H1 (cell line): Measurements from ENCODE around the gene CADM2. TPM values are rescaled to one million over a fixed set of nuclear protein-coding genes. Genes with fewer than 3 reads are reported as not detected.

Experiments
- CTCF ChIA-PET: fragments of 300-600 bp; sonication (Branson Sonifier 250); formaldehyde crosslinking; loops from one replicate; lab custom pipeline; 2021; ENCODE audit not compliant: partially characterized antibody; lab: Charles Lee
- POLR2A ChIA-PET: fragments of 300-600 bp; sonication (Branson Sonifier 250); formaldehyde crosslinking; loops from one replicate; lab custom pipeline; 2021; ENCODE audit warnings: inconsistent platforms; ENCODE audit not compliant: partially characterized antibody; lab: Charles Lee
- DNase-seq, 2 experiments: peaks; one replicate each; pipeline versions ENCODE4 v3.0.0 to v3.0.0-alpha.2; 2010 to 2022; ENCODE audit warnings: low spot score in 2 of 2, low read depth in 1 of 2, mixed read lengths in 1 of 2
- FAIRE-seq: peaks from 2 replicates; lab custom pipeline; 2011; peaks lifted over from hg19 to GRCh38; lab: Jason Lieb, UNC
- H2AFZ ChIP-seq: 2 replicates; pipeline ENCODE4 v1.8.1; 2012; ENCODE audit warnings: low read length, inconsistent platforms
- H2AK5ac ChIP-seq: 2 replicates; pipeline ENCODE4 v1.6.1; 2013; ENCODE audit warnings: low read depth, low read length
- H2BK120ac ChIP-seq: replicated peaks from 2 replicates; pipeline ENCODE3; 2013; ENCODE audit warnings: low read depth, low read length, inconsistent platforms
- H2BK12ac ChIP-seq: 2 replicates; pipeline ENCODE4 v1.6.1; 2013; ENCODE audit warnings: low read depth, low read length
- H2BK15ac ChIP-seq: 2 replicates; pipeline ENCODE4 v1.6.1; 2013; ENCODE audit warnings: low read length
- H2BK20ac ChIP-seq: 2 replicates; pipeline ENCODE4 v1.6.1; 2013; ENCODE audit warnings: low read length
- H2BK5ac ChIP-seq: 2 replicates; pipeline ENCODE4 v1.6.1; 2013; ENCODE audit warnings: low read depth, low read length
- H3K14ac ChIP-seq: 2 replicates; pipeline ENCODE4 v1.6.1; 2013; ENCODE audit warnings: inconsistent platforms; ENCODE audit not compliant: insufficient read length
- H3K18ac ChIP-seq: 2 replicates; pipeline ENCODE4 v1.6.1; 2013; ENCODE audit warnings: low read length; ENCODE audit errors: extremely low read depth
- H3K23ac ChIP-seq: 2 replicates; pipeline ENCODE4 v1.6.1; 2013; ENCODE audit warnings: inconsistent platforms; ENCODE audit not compliant: insufficient read length
- H3K23me2 ChIP-seq: 2 replicates; pipeline ENCODE4 v1.6.1; 2013; ENCODE audit warnings: low read depth, low read length
- H3K27ac ChIP-seq: 2 replicates; pipeline ENCODE4 v1.6.1; 2011; ENCODE audit warnings: low read depth, low read length, inconsistent platforms
- H3K27me3 ChIP-seq, 4 experiments: replicated peaks in 1 of 4; 1 replicate in 1 of 4; 2 replicates in 3 of 4; pipeline versions ENCODE4 v1.6.1 to v1.8.1; 2011 to 2013; ENCODE audit warnings: low read length in 3 of 4, mild to moderate bottlenecking in 3 of 4, inconsistent platforms in 2 of 4, mixed read lengths in 2 of 4, moderate library complexity in 1 of 4; ENCODE audit not compliant: control insufficient read depth in 3 of 4, insufficient read depth in 3 of 4; ENCODE audit errors: extremely low read depth in 1 of 4
- H3K36me3 ChIP-seq, 4 experiments: 2 replicates each; pipeline versions ENCODE4 v1.6.1 to v1.8.1; 2011 to 2013; ENCODE audit warnings: mild to moderate bottlenecking in 4 of 4, low read length in 3 of 4, moderate library complexity in 2 of 4, control low read depth in 1 of 4, inconsistent platforms in 1 of 4; ENCODE audit not compliant: insufficient read depth in 4 of 4, control insufficient read depth in 2 of 4
- H3K4ac ChIP-seq: replicated peaks from 2 replicates; pipeline ENCODE3; 2013; ENCODE audit warnings: low read length, low read depth, mixed read lengths, inconsistent platforms; ENCODE audit not compliant: insufficient read length
- H3K4me1 ChIP-seq, 4 experiments: replicated peaks in 1 of 4; 1 replicate in 1 of 4; 2 replicates in 3 of 4; pipeline versions ENCODE4 v1.6.1 to v1.8.1; 2011 to 2013; ENCODE audit warnings: low read length in 3 of 4, inconsistent platforms in 2 of 4, mixed read lengths in 1 of 4; ENCODE audit not compliant: insufficient read depth in 4 of 4, control insufficient read depth in 3 of 4
- H3K4me2 ChIP-seq, 2 experiments: 2 replicates each; pipeline versions ENCODE4 v1.6.1 to v1.8.1; 2011 to 2013; ENCODE audit warnings: low read depth in 2 of 2, low read length in 2 of 2, control low read depth in 1 of 2, inconsistent platforms in 1 of 2, mild to moderate bottlenecking in 1 of 2; ENCODE audit not compliant: insufficient read depth in 1 of 2
- H3K4me3 ChIP-seq, 4 experiments: fragments of 200-600, 300-600 bp in 1 of 4; sonication (generic), shearing (Covaris generic), sonication (Bioruptor Twin) in 1 of 4; 2 replicates each; pipeline versions ENCODE4 v1.5.1 to v1.8.1; 2011 to 2016; ENCODE audit warnings: low read length in 4 of 4, low read depth in 3 of 4, control low read depth in 2 of 4, inconsistent platforms in 2 of 4, mild to moderate bottlenecking in 2 of 4, mixed read lengths in 1 of 4, moderate library complexity in 1 of 4; ENCODE audit not compliant: insufficient read depth in 2 of 4; ENCODE audit errors: extremely low read depth in 1 of 4
- H3K56ac ChIP-seq: replicated peaks from 2 replicates; pipeline ENCODE3; 2013; ENCODE audit warnings: low read depth, mild to moderate bottlenecking, mixed read lengths, low read length, inconsistent platforms; ENCODE audit not compliant: insufficient read length
- H3K79me1 ChIP-seq: 2 replicates; pipeline ENCODE4 v1.6.1; 2013; ENCODE audit warnings: low read depth, low read length, control low read depth
- H3K79me2 ChIP-seq, 2 experiments: 2 replicates each; pipeline versions ENCODE4 v1.6.1 to v1.8.1; 2012 to 2013; ENCODE audit warnings: low read length in 2 of 2, mild to moderate bottlenecking in 2 of 2, inconsistent platforms in 1 of 2; ENCODE audit not compliant: insufficient read depth in 2 of 2, control insufficient read depth in 1 of 2
- H3K9ac ChIP-seq, 4 experiments: replicated peaks in 1 of 4; 1 replicate in 1 of 4; 2 replicates in 3 of 4; pipeline versions ENCODE4 v1.6.1 to v1.8.1; 2011 to 2013; ENCODE audit warnings: low read depth in 3 of 4, low read length in 3 of 4, control low read depth in 2 of 4, mild to moderate bottlenecking in 2 of 4, moderate library complexity in 2 of 4, inconsistent platforms in 1 of 4; ENCODE audit errors: extremely low read depth in 1 of 4
- H3K9me3 ChIP-seq, 2 experiments: 2 replicates each; pipeline versions ENCODE4 v1.6.1 to v1.8.1; 2012 to 2013; ENCODE audit warnings: mild to moderate bottlenecking in 2 of 2, moderate library complexity in 2 of 2, control low read depth in 1 of 2, inconsistent platforms in 1 of 2, low read depth in 1 of 2, low read length in 1 of 2, mixed read lengths in 1 of 2; ENCODE audit not compliant: insufficient read depth in 2 of 2
- H4K20me1 ChIP-seq, 2 experiments: replicated peaks in 1 of 2; 2 replicates each; pipeline versions ENCODE3 to v1.8.1; 2011 to 2013; ENCODE audit warnings: inconsistent platforms in 2 of 2, low read length in 2 of 2, mild to moderate bottlenecking in 1 of 2; ENCODE audit not compliant: insufficient read depth in 2 of 2, control insufficient read depth in 1 of 2
- H4K5ac ChIP-seq: 2 replicates; pipeline ENCODE4 v1.6.1; 2013; ENCODE audit warnings: low read length, low read depth, mixed read lengths, inconsistent platforms; ENCODE audit not compliant: insufficient read length
- H4K8ac ChIP-seq: 2 replicates; pipeline ENCODE4 v1.8.0; 2013; ENCODE audit warnings: mild to moderate bottlenecking, moderate library complexity, low read length, inconsistent platforms; ENCODE audit not compliant: insufficient read depth; ENCODE audit errors: extremely low read depth
- H4K91ac ChIP-seq: replicated peaks from 2 replicates; pipeline ENCODE3; 2013; ENCODE audit warnings: low read length, mixed read lengths, inconsistent platforms; ENCODE audit not compliant: insufficient read length
- BRCA1 ChIP-seq: IDR thresholded peaks from 2 replicates; pipeline ENCODE4 v1.6.1; 2012; ENCODE audit warnings: low read depth, low read length, improper control_type of control experiment
- CTCF ChIP-seq, 3 experiments: IDR thresholded peaks; 1 replicate in 2 of 3; 2 replicates in 1 of 3; pipeline versions ENCODE4 v1.5.1 to v1.6.1; 2011; ENCODE audit warnings: low read length in 3 of 3, mild to moderate bottlenecking in 3 of 3, inconsistent platforms in 2 of 3, low read depth in 1 of 3, moderate library complexity in 1 of 3; ENCODE audit not compliant: insufficient read depth in 1 of 3; ENCODE audit errors: control extremely low read depth in 1 of 3
- E2F6 ChIP-seq: IDR thresholded peaks from 2 replicates; pipeline ENCODE4 v1.6.1; 2012; ENCODE audit warnings: inconsistent platforms
- NRF1 ChIP-seq: IDR thresholded peaks from 2 replicates; pipeline ENCODE4 v1.6.1; 2011; ENCODE audit warnings: mild to moderate bottlenecking, low read depth, low read length, improper control_type of control experiment
- WGBS, 2 experiments: shearing (Covaris generic) in 1 of 2; methylation state at CpG; one replicate each; pipeline versions ENCODE4 v1.1.6 to v1.1.7; 2013 to 2015; ENCODE audit warnings: low lambda C conversion rate in 2 of 2, mixed read lengths in 2 of 2, inconsistent platforms in 1 of 2, low coverage in 1 of 2, missing lambda C conversion rate in 1 of 2; ENCODE audit not compliant: insufficient replicate concordance in 2 of 2, insufficient coverage in 1 of 2, insufficient read length in 1 of 2; ENCODE audit errors: extremely low coverage in 1 of 2, missing lambda C conversion rate in 1 of 2; 5-methylcytosine and 5-hydroxymethylcytosine counted together
- polyA plus RNA-seq, 7 experiments: library from polyadenylated mRNA; depleted of rRNA in 3 of 7; stranded (reverse) in 5 of 7; unstranded in 2 of 7; fragments of >200 nt in 5 of 7; fragments of 200-250 nt in 2 of 7; gene quantifications; 1 replicate in 5 of 7; 2 replicates in 1 of 7; 4 replicates in 1 of 7; pipeline versions ENCODE4 v1.2.1 to v1.2.3, GENCODE V29; 2011 to 2013; ENCODE audit warnings: missing spikeins in 2 of 7, mixed read lengths in 2 of 7
- total RNA-seq: library from RNA; stranded (reverse); fragmentation: NEBNext Ultra II Directional; extraction: Animal tissue kit (Norgen Biotek cat#: 25700); gene quantifications from 2 replicates; pipeline ENCODE4 v1.2.1, GENCODE V29; 2021

The CADM2 gene
- total and polyA plus RNA-seq, 2 of the 8 experiments (the other 6 are each of a cell fraction or from before 2014, with no cell fraction given): 14.9 to 20.9 TPM

GRCh38 chr3:85571835-85572234 lies 613.0 kb downstream of the CADM2 start:
- DNase-seq (no peak), FAIRE-seq (no peak)
- Histone ChIP-seq H2BK12ac (no peak overlapping the region), H3K27me3 (no peaks in the 10 kb centered on the region), H4K5ac (no peak overlapping the region), H4K20me1 (no peaks in the 10 kb centered on the region), H3K4me1 (no peaks in the 10 kb centered on the region), H3K79me1 (no peaks in the 10 kb centered on the region), H4K91ac (no peak overlapping the region), H3K4ac (no peak overlapping the region), H3K14ac (no peak overlapping the region), H3K36me3 (no peaks in the 10 kb centered on the region), H3K56ac (no peak overlapping the region), H2AFZ (no peak overlapping the region), H3K18ac (no peak overlapping the region), H3K79me2 (no peaks in the 10 kb centered on the region), H3K23ac (no peak overlapping the region), H2AK5ac (no peak overlapping the region), H3K9me3 (no peaks in the 10 kb centered on the region), H3K4me3 (no peak overlapping the region), H3K4me2 (no peak overlapping the region), H3K9ac (no peak overlapping the region), H3K27ac (no peak overlapping the region), H2BK120ac (no peak overlapping the region), H2BK20ac (no peak overlapping the region), H3K23me2 (no peaks in the 10 kb centered on the region), H2BK15ac (no peak overlapping the region), H2BK5ac (no peak overlapping the region), H4K8ac (no peak overlapping the region; the same call in 1 of the 2 replicates)
- WGBS, 2 experiments: 89% methylated on average over 6 of the region's 6 CpGs; no CpG with 5 or more reads in 1 of the 2 experiments
- CTCF ChIA-PET: no interaction called here
- POLR2A ChIA-PET: no interaction called here
- TF ChIP-seq BRCA1 (no peak), E2F6 (no peak), NRF1 (no peak), CTCF (IDR thresholded peaks at IDR 0.05; ENCODE audit: control extremely low read depth in 1 of 3, insufficient read depth in 1 of 3, low read depth in 1 of 3, low read length in 3 of 3) (no peak)
